ENCODE measurements around the gene ACTN1.
"Not testable (repeated sequence)": the region's sequence is repeated elsewhere in the genome, so short reads cannot be mapped to it uniquely, and the experiment has no call there.

Gene ACTN1

GRCh38 chr14:68986225-68986624, 7.1 kb upstream of the ACTN1 start:
- DNase-seq: no peak

DNA sequence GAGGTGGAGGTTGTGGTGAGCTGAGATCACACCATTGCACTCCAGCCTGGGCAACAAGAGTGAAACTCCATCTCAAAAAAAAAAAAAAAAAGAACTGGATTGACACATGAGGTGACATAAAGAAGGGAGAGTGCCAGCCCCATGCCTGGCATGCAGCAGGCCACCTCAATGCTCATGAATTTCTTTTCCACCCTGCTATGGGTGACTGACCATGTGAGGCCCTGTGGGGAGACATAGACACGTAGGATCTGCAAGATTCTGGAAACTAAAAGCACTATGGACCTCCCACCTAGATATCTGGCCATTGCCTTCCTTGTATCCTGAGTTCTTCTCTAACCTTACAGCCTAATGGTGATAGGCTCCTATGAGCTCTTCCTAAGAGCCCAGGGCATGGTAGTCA, 5.6 kb upstream of the ACTN1 start:
- DNase-seq: no peak

- no peak for DNase-seq
Observed at GRCh38 chr14:68983191-68983590, 4.1 kb upstream of the ACTN1 start.

DNA sequence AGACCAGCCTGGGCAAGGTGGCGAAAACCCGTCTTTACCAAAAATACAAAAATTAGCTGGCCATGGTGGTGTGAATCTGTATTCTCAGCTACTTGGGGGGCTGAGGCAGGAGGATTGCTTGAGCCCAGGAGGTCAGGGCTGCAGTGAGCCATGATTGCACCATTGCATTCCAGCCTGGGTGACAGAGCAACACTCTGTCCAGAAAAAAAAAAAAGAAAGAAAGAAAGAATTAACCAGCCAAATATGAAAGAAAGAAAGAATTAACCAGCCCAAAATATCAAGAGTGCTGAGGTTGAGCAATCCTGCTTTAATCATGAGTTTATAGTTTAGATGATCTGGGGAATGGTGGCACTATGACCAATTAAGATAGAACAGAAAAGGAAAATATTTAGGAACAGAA, 3.5 kb upstream of the ACTN1 start:
- DNase-seq: no peak

DNA sequence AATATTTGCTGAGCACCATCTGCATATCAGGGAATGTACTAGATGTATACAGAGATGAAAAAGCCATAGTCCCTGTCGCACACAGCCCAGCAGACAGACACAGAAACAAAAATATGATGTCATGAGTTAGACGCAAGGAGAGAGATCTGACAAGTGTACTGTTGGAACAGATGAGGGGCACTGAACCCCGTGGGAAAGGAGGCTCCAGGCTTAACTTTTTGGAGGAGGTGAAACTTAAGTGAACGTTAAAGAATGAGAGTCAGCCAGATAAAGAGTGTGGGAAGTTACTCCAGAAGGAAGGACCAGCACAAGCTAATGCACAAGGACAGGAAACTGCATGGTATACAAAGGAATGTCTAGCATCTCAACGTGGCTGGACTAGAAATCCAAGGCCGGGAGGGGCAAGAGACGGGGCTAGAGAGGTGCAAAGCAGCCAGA, 2.5 kb upstream of the ACTN1 start:
- no peak for DNase-seq

DNA sequence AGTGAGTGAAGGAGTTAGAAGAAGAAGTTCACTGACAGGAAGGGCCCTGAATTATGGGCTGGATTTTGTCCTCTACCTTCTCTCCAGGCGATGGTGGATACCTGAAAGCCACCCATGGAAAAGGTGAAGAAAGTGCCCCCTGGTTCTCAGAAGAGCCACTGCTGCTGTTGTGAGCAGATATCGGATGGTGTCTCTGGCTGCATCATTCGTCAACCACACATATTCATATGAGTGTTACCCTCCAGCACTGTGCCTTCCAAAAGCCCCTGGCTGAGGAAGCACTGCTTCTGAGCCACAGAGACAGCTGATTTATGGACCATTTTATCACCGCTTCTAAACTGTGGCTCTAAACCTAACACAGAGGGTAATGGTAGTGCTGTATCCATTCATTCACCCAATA, 2.0 kb upstream of the ACTN1 start:
- no peak for DNase-seq

- DNase-seq: peak; percentile 67
Observed at GRCh38 chr14:68979722-68980451, 785 bp upstream of the ACTN1 start.

- DNase-seq: peak; percentile 72
Observed at GRCh38 chr14:68978172-68978911, 760 bp downstream of the ACTN1 start.

- peak; percentile 65 for DNase-seq
Observed at GRCh38 chr14:68977718-68978171, 1.4 kb downstream of the ACTN1 start.

DNA sequence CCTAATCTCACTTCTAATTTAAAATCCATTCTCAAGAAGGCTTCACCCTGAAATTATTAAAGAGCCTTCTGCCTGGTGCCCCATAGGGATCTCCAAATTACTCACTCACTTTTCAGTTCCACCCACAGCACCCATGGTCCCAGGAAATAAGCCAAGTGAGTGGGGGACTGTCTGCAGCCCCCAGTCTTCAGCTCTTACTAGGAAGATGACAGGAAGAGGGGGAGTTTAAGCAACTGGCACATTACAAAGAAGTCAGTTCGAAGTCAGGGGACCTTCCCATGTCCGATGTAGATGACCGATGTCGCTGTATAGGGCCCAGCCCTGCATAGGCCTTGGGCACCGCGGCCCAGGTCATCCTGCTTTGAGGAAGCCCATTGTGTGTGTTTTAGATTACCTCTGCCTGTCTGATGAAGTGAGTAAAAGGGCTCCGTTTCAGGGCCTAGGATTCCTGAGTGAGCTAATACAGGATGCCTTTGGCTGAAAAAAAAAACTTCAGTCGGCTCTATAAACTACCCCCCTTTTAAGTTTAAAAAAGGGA, 1.9 kb downstream of the ACTN1 start:
- peak; percentile 65 for DNase-seq

- DNase-seq: no peak
Observed at GRCh38 chr14:68976160-68977067, 2.7 kb downstream of the ACTN1 start.

DNA sequence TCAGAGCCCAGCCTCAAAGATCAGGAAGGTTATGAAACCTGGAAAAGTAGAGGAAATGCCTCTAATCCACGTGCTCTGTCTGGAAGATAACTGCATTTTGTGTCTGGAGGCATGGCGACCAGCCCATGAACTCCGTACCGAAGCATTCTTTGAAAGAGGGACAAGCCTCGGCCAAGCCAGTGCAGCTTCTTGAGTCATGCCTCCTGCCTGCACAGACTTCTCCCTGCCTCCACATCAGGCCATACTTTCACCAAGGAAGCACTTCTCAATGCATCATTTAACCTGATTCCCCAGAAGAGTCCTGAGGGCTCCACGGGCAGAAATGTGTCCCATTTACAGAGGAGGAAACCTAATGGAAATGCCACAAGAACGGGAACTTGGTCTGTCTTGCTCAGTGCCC, 3.4 kb downstream of the ACTN1 start:
- peak; percentile 34 for DNase-seq

- DNase-seq: no peak
Observed at GRCh38 chr14:68974759-68975347, 4.2 kb downstream of the ACTN1 start.

DNA sequence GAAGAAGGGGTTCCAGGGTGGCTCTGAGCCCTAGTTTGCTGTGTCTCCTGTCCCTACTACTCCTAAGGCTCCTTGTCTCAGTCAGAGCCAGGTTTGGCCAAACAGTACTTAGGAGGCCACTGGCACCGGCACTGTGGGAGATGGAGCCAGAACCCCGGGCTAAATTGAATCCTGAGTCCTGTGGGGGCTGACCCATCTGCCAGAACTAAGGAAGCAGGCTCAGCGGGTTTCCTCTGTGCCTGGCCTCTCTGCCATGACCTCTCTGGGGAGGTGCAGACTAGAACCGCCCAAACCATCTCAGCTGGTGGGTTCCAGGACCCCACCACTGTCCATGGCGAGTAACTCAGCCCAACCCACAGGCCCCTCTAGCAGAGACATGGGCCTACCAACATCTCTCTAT, 5.5 kb downstream of the ACTN1 start:
- no peak for DNase-seq

DNA sequence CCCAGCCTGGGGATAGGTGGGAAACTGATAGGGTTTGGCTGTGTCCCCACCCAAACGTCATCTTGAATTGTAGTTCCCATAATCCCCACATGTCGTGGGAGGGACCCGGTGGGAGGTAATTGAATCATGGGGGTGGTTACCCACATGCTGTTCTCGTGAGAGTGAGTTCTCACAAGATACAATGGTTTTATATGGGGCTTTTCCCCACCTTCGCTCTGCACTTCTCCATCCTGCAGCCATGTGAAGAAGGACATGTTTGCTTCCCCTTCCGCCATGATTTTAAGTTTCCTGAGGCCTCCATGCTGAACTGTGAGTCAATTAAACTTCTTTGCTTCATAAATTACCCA, 5.9 kb downstream of the ACTN1 start:
- not testable (repeated sequence) for DNase-seq

- no peak for DNase-seq
Observed at GRCh38 chr14:68972507-68973218, 6.4 kb downstream of the ACTN1 start.

GRCh38 chr14:68971411-68972035, 7.6 kb downstream of the ACTN1 start:
- DNase-seq: no peak

GRCh38 chr14:68970736-68971135, 8.4 kb downstream of the ACTN1 start:
- no peak for DNase-seq

GRCh38 chr14:68970038-68970612, 9.0 kb downstream of the ACTN1 start:
- DNase-seq: no peak

DNA sequence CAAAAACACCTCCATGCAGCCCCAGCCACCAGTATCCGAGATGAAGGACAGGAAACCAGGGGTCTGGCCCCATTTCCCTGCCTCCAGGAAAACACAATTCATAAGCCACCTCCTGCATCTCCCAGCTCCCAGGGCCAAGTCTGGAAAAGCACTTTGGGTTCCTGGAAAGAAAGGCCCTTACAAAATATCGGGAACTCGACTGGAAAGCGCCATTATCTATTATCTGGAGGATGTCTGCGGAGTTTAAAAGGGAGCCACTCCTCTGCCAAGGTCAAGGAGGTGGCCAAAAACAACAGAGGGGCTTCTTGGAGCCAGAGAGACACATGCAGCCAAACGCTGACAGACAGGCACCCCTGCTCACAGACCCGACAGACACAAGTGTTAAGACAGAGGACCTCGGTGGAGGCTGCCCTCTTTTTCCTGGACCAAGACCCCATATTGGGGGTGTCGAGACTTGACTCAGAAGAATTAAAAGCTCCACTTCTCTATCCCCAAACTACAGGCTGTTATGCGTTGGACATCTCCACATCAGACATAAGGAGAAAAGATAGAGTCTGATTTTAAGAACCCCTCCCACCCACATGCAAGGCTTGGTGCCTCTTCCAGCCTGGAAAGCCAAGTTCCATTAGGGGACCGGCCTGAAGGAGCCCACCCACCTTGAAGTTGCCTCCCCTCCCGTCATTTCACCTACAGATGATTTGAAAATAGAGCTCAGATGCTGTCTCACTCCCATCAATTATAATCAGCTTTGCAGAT, 9.6 kb downstream of the ACTN1 start:
- DNase-seq: no peak

All from DMS79 treated with DMSO at 0.1 percent for 48 hours (cell line).